Thyroid gland (tissue), 4 donors: ENCODE measurements around the gene HDGFL3. TPM values are rescaled to one million over a fixed set of nuclear protein-coding genes. Genes with fewer than 3 reads are reported as not detected.
"Not testable (repeated sequence)": the region's sequence is repeated elsewhere in the genome, so short reads cannot be mapped to it uniquely, and the experiment has no call there.

Experiments used
- DNase-seq, 2 donors: peaks; one replicate each; pipeline ENCODE4 v3.0.0-alpha.2; 2019
- H3K27ac ChIP-seq, 3 donors: fragments of 200-600 bp; sonication (generic); 1 replicate in 2 of 3; 2 replicates in 1 of 3; pipeline ENCODE4 v1.5.1; 2016 to 2019; ENCODE audit warnings: mild to moderate bottlenecking in 1 of 3, moderate library complexity in 1 of 3
- H3K27me3 ChIP-seq: fragments of 200-600 bp; sonication (generic); one replicate; pipeline ENCODE4 v1.5.1; 2019
- H3K36me3 ChIP-seq, 2 donors: fragments of 200-600 bp; sonication (generic); one replicate each; pipeline ENCODE4 v1.5.1; 2016 to 2019
- H3K4me1 ChIP-seq, 2 donors: fragments of 200-600 bp; sonication (generic); one replicate each; pipeline ENCODE4 v1.5.1; 2017 to 2019
- H3K4me3 ChIP-seq, 3 donors: fragments of 200-600 bp; sonication (generic); replicated peaks in 1 of 3; 1 replicate in 2 of 3; 2 replicates in 1 of 3; pipeline ENCODE4 v1.5.1; 2016; ENCODE audit warnings: mild to moderate bottlenecking in 1 of 3
- H3K9me3 ChIP-seq: fragments of 200-600 bp; sonication (generic); one replicate; pipeline ENCODE4 v1.5.1; 2017
- POLR2A ChIP-seq, 2 donors: fragments of 450-650 bp; IDR thresholded peaks; one replicate each; pipeline ENCODE4 v1.6.1; 2017; ENCODE audit warnings: antibody characterized with exemption in 2 of 2, mild to moderate bottlenecking in 2 of 2, moderate library complexity in 1 of 2
- WGBS, 2 donors: methylation state at CpG; one replicate each; pipeline ENCODE4 v1.1.5; 2017; 5-methylcytosine and 5-hydroxymethylcytosine counted together
- intact Hi-C: fragments of 100-400 bp; cut with DNase I; formaldehyde crosslinking; loops from one replicate; pipeline ENCODE4 v1.15.1; 2023
- total RNA-seq, 4 donors: library from RNA; depleted of rRNA; stranded (reverse); fragments of >200 nt; gene quantifications; one replicate each; pipeline ENCODE4 v1.2.3, GENCODE V29; 2016
- TF ChIP-seq, protein P1 (sequence below), 6 experiments: fragments of 200-600 bp in 3 of 6; fragments of 450-650 bp in 3 of 6; sonication (generic) in 3 of 6; IDR thresholded peaks; one replicate each; pipeline ENCODE4 v1.5.1; 2016 to 2019; ENCODE audit warnings: antibody characterized with exemption in 6 of 6, mild to moderate bottlenecking in 2 of 6, inconsistent platforms in 1 of 6, moderate library complexity in 1 of 6

HDGFL3 gene
- total RNA-seq, 4 donors from 2014 or later: 26.8 to 53.2 (median 41.5) TPM

DNA sequence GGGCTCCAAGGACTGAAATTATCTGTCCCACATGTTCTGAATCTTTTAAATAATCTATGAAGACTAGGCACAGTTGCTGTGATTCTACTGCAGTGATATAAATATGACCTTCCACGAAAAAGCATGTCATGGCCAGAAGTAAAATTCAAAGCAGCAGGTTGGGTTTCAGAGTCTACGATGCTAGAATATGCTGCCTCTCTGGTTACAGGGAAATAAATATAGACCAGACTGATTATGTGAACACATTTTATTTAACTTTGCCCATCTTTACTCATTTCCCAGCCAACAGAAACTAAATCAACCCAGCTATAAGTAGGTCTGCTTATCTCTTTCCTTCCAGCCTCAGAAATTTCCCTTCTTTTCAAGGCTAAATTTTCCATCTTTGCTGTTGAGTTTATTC, 120.0 kb downstream of the HDGFL3 start:
- Histone ChIP-seq H3K36me3 (no peaks in the 10 kb centered on the region), H3K9me3 (no peaks in the 10 kb centered on the region), H3K4me3 (no peak overlapping the region), H3K27ac (no peak overlapping the region), H3K4me1 (peaks cover 5 to 7% of the 10 kb centered on the region in 2 donors), H3K27me3 (no peaks in the 10 kb centered on the region)
- DNase-seq: no peak
- intact Hi-C loops: no loop called here
- WGBS, 2 donors: 76 to 86% methylated on average over 2 of the region's 2 CpGs
- no peak for TF ChIP-seq POLR2A (IDR thresholded peaks at IDR 0.05)
- TF ChIP-seq, protein P1, sequence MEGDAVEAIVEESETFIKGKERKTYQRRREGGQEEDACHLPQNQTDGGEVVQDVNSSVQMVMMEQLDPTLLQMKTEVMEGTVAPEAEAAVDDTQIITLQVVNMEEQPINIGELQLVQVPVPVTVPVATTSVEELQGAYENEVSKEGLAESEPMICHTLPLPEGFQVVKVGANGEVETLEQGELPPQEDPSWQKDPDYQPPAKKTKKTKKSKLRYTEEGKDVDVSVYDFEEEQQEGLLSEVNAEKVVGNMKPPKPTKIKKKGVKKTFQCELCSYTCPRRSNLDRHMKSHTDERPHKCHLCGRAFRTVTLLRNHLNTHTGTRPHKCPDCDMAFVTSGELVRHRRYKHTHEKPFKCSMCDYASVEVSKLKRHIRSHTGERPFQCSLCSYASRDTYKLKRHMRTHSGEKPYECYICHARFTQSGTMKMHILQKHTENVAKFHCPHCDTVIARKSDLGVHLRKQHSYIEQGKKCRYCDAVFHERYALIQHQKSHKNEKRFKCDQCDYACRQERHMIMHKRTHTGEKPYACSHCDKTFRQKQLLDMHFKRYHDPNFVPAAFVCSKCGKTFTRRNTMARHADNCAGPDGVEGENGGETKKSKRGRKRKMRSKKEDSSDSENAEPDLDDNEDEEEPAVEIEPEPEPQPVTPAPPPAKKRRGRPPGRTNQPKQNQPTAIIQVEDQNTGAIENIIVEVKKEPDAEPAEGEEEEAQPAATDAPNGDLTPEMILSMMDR (IDR thresholded peaks at IDR 0.05): no peak

DNA sequence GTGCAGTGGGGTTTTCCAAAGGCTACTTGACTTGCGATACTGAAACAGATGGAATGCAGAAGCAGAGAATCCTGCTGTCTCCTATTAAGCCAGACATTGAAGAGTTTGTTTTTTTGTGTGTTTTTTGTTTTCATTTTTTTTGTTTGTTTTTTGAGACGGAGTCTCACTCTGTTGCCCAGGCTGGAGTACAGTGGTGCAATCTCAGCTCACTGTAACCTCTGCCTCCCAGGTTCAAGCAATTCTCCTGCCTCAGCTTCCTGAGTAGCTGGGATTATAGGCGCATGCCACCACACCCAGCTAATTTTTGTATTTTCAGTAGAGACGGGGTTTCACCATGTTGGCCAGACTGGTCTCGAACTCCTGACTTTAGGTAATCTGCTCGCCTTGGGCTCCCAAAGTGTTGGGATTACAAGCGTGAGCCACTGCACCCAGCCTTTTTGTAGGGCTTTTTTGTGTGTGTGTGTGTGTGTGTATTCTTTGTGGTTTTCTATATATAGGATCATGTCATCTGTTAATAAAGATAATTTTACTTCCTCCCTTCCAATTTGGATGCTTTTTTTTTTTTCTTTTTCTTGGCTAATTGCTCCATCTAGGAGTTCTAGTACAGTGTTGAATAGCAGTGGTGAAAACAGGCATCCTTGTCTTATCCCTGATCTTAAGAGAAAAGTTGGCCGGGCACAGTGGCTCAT, 121.6 kb downstream of the HDGFL3 start:
- H3K9me3 ChIP-seq, DNase-seq, H3K27me3 ChIP-seq, H3K4me1 ChIP-seq, intact Hi-C loops, H3K27ac ChIP-seq, H3K4me3 ChIP-seq, H3K36me3 ChIP-seq: not testable (repeated sequence)
- WGBS, 2 donors: 90 to 94% methylated on average over 8 of the region's 8 CpGs

DNA sequence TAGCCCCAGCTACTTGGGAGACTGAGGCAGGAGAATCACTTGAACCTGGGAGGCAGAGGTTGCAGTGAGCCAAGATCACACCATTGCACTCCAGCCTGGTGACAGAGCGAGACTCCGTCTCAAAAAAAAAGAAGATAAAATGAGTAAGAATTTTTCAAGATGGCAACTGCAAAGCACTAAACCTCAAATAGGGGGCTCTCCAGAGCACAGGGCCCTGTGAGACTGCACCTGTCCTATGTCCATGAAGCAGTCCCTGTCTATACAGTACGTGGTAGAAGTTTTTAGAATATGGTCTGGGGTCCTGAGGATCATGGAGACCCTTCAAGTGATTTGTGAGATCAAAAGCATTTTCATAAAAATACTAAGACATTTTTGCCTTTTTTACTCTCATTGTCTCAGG, 122.2 kb downstream of the HDGFL3 start:
- WGBS, 2 donors: 89 to 90% methylated on average over 3 of the region's 3 CpGs
- H3K4me1 ChIP-seq, H3K4me3 ChIP-seq, H3K9me3 ChIP-seq, H3K36me3 ChIP-seq, H3K27ac ChIP-seq, intact Hi-C loops, H3K27me3 ChIP-seq, DNase-seq: not testable (repeated sequence)

DNA sequence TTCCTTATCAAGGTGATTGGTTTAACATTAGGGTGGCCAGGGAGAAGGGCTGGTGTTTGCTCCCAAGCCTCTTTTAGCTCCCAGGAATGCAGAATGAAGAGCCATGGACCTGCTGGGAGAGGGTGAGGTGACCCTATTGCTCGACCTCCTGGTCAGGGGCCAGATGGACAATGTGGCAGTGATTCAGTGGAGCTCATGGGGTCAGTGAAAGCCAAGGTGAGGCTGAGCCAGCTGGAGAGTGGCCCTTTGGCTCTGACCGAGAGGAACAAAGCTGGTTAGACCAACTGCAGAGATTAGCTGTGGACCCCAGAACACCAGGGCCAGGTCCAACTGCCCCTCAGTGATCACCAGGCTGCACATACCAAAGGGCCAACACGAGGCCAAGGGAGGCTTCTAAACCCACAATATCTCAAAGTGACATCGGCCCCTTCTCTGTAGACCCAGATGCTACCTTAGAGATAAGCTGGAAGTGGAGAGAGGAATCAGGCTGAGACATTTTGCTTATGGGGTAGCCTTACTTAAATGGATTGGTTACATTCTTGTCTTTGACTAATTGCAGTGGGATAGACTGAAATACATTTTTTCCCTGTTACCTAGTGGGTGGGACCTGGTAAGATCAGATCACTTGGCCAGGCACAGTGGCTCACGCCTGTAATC, 124.8 kb downstream of the HDGFL3 start:
- TF ChIP-seq, protein P1 (IDR thresholded peaks at IDR 0.05): no peak
- TF ChIP-seq POLR2A (IDR thresholded peaks at IDR 0.05): no peak
- Histone ChIP-seq H3K4me1 (no peaks in the 10 kb centered on the region), H3K4me3 (no peak overlapping the region), H3K36me3 (no peaks in the 10 kb centered on the region), H3K27ac (no peak overlapping the region), H3K9me3 (no peaks in the 10 kb centered on the region), H3K27me3 (no peaks in the 10 kb centered on the region)
- intact Hi-C loops: no loop called here
- WGBS, 2 donors: 73 to 74% methylated on average over 4 to 5 of the region's 5 CpGs
- no peak for DNase-seq

DNA sequence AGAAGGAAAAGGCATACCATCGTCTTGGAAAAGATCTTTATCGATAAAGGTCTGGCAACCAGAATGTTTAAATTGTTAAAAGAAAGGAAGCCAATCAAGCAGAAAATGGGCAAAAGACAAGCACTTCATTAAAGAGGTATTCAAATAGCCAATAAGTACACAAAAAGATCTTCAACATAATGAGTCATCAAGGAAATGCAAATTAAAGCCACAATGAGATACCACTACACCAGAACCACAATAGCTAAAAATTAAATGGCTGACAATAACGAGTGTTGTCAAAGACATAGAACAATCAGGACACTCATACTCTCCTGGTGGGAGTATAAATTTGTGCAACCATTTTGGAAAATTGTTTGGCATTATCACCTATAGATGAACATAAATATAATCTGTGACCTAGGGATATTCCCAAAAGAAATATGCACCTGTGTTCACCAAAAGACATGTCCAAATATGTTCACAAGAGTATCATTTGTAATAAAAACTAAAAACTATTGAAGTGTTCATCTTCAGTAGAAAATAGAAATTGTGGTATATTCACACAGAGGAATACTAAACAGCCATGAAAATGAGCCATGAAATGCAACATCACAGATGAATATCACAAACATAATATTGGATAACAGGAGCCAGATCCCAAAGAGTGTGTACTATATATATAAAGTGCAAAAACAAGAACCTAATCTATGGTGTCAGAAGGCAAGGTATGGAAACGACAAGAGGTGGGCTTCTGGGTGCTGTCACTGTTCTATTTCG, 126.2 kb downstream of the HDGFL3 start:
- Histone ChIP-seq H3K36me3 (no peaks in the 10 kb centered on the region), H3K4me3 (no peak overlapping the region), H3K4me1 (no peaks in the 10 kb centered on the region), H3K27me3 (no peaks in the 10 kb centered on the region), H3K9me3 (no peaks in the 10 kb centered on the region), H3K27ac (no peak overlapping the region)
- TF ChIP-seq, protein P1 (IDR thresholded peaks at IDR 0.05): no peak
- TF ChIP-seq POLR2A (IDR thresholded peaks at IDR 0.05): no peak
- DNase-seq: no peak
- intact Hi-C loops: no loop called here
- WGBS, 2 donors: 77 to 81% methylated on average over 5 of the region's 5 CpGs

DNA sequence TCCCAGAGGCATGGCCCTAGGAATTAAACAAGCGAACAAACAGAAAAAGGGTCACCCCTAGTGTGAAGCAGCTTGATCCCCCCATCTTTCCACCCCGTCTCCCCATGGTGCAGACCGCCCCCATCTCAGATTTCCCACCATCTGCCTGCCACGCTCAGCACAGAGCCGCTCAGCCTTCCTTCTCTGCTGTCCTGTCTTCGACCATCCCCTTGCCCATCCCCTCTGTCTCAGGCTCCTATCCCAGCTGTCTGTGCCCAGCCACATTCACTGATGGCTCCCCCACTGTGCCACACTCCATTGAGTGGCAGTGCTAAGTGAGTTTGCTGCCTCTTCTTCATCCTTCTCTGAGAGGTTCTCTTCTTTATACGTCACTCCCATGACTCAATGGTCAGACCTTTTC, 128.9 kb downstream of the HDGFL3 start:
- WGBS, 2 donors: 74 to 78% methylated on average over 7 of the region's 7 CpGs
- Histone ChIP-seq H3K9me3 (no peaks in the 10 kb centered on the region), H3K4me3 (no peak overlapping the region), H3K27me3 (no peaks in the 10 kb centered on the region), H3K36me3 (no peaks in the 10 kb centered on the region), H3K4me1 (no peaks in the 10 kb centered on the region), H3K27ac (no peak overlapping the region)
- no peak for DNase-seq
- intact Hi-C loops: no loop called here
- TF ChIP-seq, protein P1 (IDR thresholded peaks at IDR 0.05): no peak
- TF ChIP-seq POLR2A (IDR thresholded peaks at IDR 0.05): no peak
